Body of pancreas (tissue), 4 donors: ENCODE results near the gene CDC42EP3. TPM values are rescaled to one million over a fixed set of nuclear protein-coding genes. Genes with fewer than 3 reads are reported as not detected.
A peak's percentile ranks its signal among the peaks of the same experiment; 100 is the strongest.

Experiments
- ATAC-seq: fragments of 150-250 bp; one replicate; pipeline ENCODE4 v1.9.1; 2016
- DNase-seq, 4 donors: peaks; one replicate each; pipeline ENCODE4 v3.0.0-alpha.2; 2019
- H3K27ac ChIP-seq, 4 donors: fragments of 200-600 bp; sonication (generic); 1 replicate in 3 of 4; 2 replicates in 1 of 4; pipeline versions ENCODE4 v1.5.1 to v1.6.1; 2016 to 2019; ENCODE audit warnings: mild to moderate bottlenecking in 1 of 4, mixed read lengths in 1 of 4, moderate library complexity in 1 of 4
- H3K27me3 ChIP-seq, 2 donors: fragments of 200-600 bp; sonication (generic); one replicate each; pipeline ENCODE4 v1.6.0; 2016; ENCODE audit warnings: mild to moderate bottlenecking in 1 of 2
- H3K36me3 ChIP-seq, 2 donors: fragments of 200-600 bp; sonication (generic); replicated peaks in 1 of 2; 2 replicates each; pipeline ENCODE4 v1.5.1; 2016; ENCODE audit warnings: low read depth in 2 of 2; ENCODE audit not compliant: insufficient read depth in 1 of 2
- H3K4me1 ChIP-seq: fragments of 200-600 bp; sonication (generic); one replicate; pipeline ENCODE4 v1.6.0; 2016
- H3K4me3 ChIP-seq, 2 donors: fragments of 200-600 bp; sonication (generic); 1 replicate in 1 of 2; 2 replicates in 1 of 2; pipeline ENCODE4 v1.5.1; 2016 to 2019
- H3K9me3 ChIP-seq, 3 donors: fragments of 200-600 bp; sonication (generic); 1 replicate in 2 of 3; 2 replicates in 1 of 3; pipeline ENCODE4 v1.5.1; 2016
- POLR2A ChIP-seq, 3 donors: fragments of 450-650 bp; IDR thresholded peaks; one replicate each; pipeline ENCODE4 v1.6.1; 2016; ENCODE audit warnings: antibody characterized with exemption in 3 of 3, mild to moderate bottlenecking in 2 of 3
- WGBS, 2 donors: methylation state at CpG; one replicate each; pipeline ENCODE4 v1.1.5; 2017; 5-methylcytosine and 5-hydroxymethylcytosine counted together
- intact Hi-C: fragments of 100-400 bp; cut with DNase I; formaldehyde crosslinking; loops from one replicate; pipeline ENCODE4 v1.15.1; 2023
- total RNA-seq, 2 donors: library from RNA; depleted of rRNA; stranded (reverse); fragments of >200 nt; gene quantifications; one replicate each; pipeline ENCODE4 v1.1.0, GENCODE V29; 2016
- TF ChIP-seq, protein P1 (sequence below), 7 experiments: fragments of 450-650 bp in 4 of 7; fragments of 200-600 bp in 3 of 7; sonication (generic) in 3 of 7; IDR thresholded peaks; one replicate each; pipeline ENCODE4 v1.5.1; 2016 to 2019; ENCODE audit warnings: antibody characterized with exemption in 7 of 7

The CDC42EP3 gene
- total RNA-seq, 2 donors from 2014 or later = 5.3 to 7.8 TPM

DNA sequence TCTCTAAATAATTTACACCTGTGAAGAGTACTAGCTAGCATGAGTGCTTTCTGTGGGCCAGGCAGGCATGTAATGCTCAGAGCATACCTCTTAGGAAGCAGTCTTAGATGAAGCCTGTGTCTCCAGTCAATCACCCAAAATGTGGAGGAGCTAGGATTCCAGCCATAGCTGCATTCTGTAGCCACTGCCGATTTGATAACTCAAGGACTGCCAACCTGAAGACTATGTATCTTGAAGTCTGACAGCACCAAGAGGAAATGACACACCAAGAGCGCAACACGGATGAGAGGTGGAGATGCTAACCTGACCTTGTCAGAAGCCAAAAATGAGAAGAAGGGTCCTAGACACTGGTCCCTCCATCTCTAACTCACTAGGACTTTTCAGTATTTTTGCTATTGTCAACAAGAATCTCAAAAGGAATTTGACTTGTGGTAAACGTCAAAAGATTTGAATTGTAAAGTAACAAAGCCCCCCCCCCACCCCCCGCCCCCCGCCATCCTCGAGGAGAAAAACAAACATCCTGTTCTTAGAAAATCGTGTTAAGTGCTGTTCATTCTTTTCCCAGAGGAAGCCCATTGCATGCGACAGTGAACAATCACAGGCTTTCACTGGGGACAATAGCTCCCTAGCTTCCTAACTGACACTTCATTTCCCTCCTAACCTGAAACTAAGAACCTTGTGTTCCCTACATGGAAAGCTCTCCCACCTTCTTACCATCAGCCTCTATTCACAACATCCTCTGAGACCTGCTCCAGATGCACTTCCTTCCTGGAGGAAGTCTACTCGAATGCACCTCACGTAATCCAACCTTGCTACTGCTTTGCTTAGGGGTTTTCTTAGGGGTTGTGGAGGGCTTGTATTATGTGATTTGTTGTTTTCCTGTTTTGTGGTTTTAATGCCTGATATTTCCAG is 14.7 kb downstream of the CDC42EP3 start:
- DNase-seq (no peak), ATAC-seq (peak; percentile 43)
- intact Hi-C loops = no loop called here
- H3K27me3 ChIP-seq = no peaks in the 10 kb centered on the region
- H3K27ac ChIP-seq = peak overlapping the region in 1 of 4 donors; percentile 42
- H3K4me3 ChIP-seq = no peak overlapping the region
- no peaks in the 10 kb centered on the region for H3K9me3 ChIP-seq
- 75% methylated on average over 11 of the region's 11 CpGs for WGBS, 2 donors
- H3K36me3 ChIP-seq = no peaks in the 10 kb centered on the region
- no peak for TF ChIP-seq POLR2A (IDR thresholded peaks at IDR 0.05)
- TF ChIP-seq, protein P1, sequence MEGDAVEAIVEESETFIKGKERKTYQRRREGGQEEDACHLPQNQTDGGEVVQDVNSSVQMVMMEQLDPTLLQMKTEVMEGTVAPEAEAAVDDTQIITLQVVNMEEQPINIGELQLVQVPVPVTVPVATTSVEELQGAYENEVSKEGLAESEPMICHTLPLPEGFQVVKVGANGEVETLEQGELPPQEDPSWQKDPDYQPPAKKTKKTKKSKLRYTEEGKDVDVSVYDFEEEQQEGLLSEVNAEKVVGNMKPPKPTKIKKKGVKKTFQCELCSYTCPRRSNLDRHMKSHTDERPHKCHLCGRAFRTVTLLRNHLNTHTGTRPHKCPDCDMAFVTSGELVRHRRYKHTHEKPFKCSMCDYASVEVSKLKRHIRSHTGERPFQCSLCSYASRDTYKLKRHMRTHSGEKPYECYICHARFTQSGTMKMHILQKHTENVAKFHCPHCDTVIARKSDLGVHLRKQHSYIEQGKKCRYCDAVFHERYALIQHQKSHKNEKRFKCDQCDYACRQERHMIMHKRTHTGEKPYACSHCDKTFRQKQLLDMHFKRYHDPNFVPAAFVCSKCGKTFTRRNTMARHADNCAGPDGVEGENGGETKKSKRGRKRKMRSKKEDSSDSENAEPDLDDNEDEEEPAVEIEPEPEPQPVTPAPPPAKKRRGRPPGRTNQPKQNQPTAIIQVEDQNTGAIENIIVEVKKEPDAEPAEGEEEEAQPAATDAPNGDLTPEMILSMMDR (IDR thresholded peaks at IDR 0.05) = no peak
- H3K4me1 ChIP-seq = peaks cover 41% of the 10 kb centered on the region

DNA sequence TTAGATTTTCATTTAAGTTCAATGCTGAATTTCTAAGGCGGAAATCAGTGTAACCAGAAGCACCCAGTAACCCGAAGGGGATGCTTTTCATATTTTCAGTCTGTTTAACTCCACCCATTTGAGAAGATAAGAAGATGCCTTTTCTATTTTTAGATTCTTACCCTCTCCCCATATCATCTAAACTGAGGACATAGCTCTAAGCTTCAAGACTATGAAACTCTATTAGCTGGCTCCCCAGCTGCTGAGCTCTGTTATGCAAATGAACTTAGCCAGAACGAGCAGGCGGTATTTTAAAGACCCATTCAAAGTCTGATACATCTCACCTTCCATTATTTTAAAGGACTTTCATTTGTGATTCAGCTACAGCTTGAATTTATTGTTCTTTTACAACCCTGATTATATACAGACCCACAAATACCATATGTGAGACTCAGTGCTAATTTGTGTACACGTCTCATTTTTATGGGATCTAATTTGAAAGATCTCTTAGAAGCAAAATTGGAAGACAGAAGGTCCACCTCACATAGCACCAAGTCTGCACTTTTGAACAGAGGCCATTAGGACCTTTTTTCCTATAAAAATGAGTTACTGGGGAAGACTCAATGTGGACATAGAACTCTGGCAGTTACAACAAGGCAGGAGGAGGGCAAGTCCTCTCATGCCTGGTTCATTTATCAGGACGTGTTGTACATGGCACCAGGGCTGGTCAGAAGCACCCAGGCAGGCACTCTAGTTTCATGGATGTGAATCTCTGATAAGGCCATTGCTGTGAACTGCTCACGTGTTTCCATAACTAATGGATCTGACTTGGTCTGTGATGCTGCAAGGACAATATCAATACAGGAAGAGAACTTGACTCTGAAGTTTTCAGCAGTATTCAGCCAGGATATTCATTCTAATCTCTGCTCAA is 16.3 kb downstream of the CDC42EP3 start:
- TF ChIP-seq, protein P1 (IDR thresholded peaks at IDR 0.05) = no peak
- TF ChIP-seq POLR2A (IDR thresholded peaks at IDR 0.05) = no peak
- Histone ChIP-seq H3K27ac (peak overlapping the region in 1 of 4 donors; percentile 56), H3K9me3 (no peaks in the 10 kb centered on the region), H3K36me3 (no peaks in the 10 kb centered on the region), H3K4me1 (peaks cover 36% of the 10 kb centered on the region), H3K27me3 (no peaks in the 10 kb centered on the region), H3K4me3 (no peak overlapping the region)
- intact Hi-C loops = no loop called here
- WGBS, 2 donors = 74 to 79% methylated on average over 7 of the region's 7 CpGs
- ATAC-seq (no peak), DNase-seq (no peak)

DNA sequence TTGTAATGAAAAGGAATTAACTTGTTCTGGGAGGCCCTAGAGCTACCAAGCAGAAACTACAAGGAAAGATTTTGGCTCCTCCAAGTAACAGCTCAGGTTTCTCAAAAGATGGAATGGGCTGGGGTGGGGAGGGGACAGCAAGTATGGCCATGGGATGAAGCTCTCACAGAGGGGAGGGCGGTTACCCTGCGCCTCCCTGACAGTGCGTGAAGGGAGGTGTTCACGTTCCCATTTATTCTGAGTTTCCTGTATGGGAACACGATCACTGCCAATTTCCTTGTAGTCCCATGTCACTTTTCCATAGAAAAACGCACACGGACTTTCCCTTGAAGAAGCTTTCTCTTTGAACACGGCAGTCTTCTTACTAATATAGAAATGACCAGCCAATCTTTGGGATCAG is 17.0 kb downstream of the CDC42EP3 start:
- H3K27me3 ChIP-seq = no peaks in the 10 kb centered on the region
- TF ChIP-seq, protein P1 (IDR thresholded peaks at IDR 0.05) = no peak
- TF ChIP-seq POLR2A (IDR thresholded peaks at IDR 0.05) = no peak
- 81 to 91% methylated on average over 8 of the region's 8 CpGs for WGBS, 2 donors
- no peaks in the 10 kb centered on the region for H3K36me3 ChIP-seq
- intact Hi-C loops = no loop called here
- no peak overlapping the region for H3K4me3 ChIP-seq
- ATAC-seq = no peak
- no peak for DNase-seq
- no peaks in the 10 kb centered on the region for H3K9me3 ChIP-seq
- peaks cover 28% of the 10 kb centered on the region for H3K4me1 ChIP-seq
- H3K27ac ChIP-seq = peak overlapping the region in 1 of 4 donors; percentile 56

DNA sequence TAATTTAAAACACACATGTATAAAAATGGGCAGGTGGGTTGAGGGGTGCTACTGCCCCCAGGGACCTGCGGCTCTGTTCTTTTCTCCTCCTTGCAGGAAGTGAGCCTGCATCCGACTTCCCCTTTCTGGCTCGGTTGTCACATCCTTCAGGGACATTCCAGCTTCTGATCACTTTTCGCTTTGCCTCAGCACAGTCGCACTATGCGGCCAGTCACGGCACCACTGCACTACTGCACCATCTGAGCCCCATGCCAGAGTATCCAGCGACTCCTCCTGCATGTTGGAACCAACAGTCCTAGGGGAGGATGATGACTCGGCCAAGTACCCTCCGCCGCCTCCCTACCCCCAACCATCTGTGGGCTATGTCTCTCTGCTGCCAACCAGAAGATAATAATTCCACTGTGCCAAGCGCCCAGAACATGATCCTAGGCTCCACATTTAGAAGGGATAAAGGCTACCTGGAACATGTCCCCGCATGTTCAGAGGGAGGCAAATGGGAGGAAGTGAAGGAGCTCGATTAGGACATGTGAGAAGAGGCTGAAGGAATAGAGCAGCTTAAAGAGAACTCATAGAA is 17.6 kb downstream of the CDC42EP3 start:
- intact Hi-C loops = no loop called here
- DNase-seq (peak in 1 of 4 donors; percentile 51), ATAC-seq (peak; percentile 30)
- no peaks in the 10 kb centered on the region for H3K9me3 ChIP-seq
- peak overlapping the region in 2 of 4 donors; percentile 24 to 56 for H3K27ac ChIP-seq
- 69 to 88% methylated on average over 14 of the region's 14 CpGs for WGBS, 2 donors
- H3K4me1 ChIP-seq = peaks cover 23% of the 10 kb centered on the region
- no peaks in the 10 kb centered on the region for H3K36me3 ChIP-seq
- no peak overlapping the region for H3K4me3 ChIP-seq
- peak in 2 of 3 donors; percentile 18 to 35 for TF ChIP-seq POLR2A (IDR thresholded peaks at IDR 0.05)
- TF ChIP-seq, protein P1 (IDR thresholded peaks at IDR 0.05) = no peak
- no peaks in the 10 kb centered on the region for H3K27me3 ChIP-seq
